Measurements from ENCODE around the gene RB1.

Gene RB1

GRCh38 chr13:48318821-48319511 lies 15.4 kb downstream of the RB1 start:
- no peak for TF ChIP-seq POLR2AphosphoS5 (IDR thresholded peaks at IDR 0.05; ENCODE audit: low read depth, low read length)
- TF ChIP-seq TAF1 (IDR thresholded peaks at IDR 0.05; ENCODE audit: borderline replicate concordance, insufficient read depth, low read length) = no peak
- TF ChIP-seq FOXP2 (optimal IDR thresholded peaks at IDR 0.05; ENCODE audit: borderline replicate concordance, extremely low read depth, extremely low read length, insufficient read depth) = no peak
- TF ChIP-seq REST (IDR thresholded peaks at IDR 0.05; ENCODE audit: insufficient read depth in 1 of 2, low read depth in 2 of 2, low read length in 2 of 2) = no peak
- TF ChIP-seq SIN3A (IDR thresholded peaks at IDR 0.05; ENCODE audit: borderline replicate concordance, insufficient read depth, low read length) = no peak

DNA sequence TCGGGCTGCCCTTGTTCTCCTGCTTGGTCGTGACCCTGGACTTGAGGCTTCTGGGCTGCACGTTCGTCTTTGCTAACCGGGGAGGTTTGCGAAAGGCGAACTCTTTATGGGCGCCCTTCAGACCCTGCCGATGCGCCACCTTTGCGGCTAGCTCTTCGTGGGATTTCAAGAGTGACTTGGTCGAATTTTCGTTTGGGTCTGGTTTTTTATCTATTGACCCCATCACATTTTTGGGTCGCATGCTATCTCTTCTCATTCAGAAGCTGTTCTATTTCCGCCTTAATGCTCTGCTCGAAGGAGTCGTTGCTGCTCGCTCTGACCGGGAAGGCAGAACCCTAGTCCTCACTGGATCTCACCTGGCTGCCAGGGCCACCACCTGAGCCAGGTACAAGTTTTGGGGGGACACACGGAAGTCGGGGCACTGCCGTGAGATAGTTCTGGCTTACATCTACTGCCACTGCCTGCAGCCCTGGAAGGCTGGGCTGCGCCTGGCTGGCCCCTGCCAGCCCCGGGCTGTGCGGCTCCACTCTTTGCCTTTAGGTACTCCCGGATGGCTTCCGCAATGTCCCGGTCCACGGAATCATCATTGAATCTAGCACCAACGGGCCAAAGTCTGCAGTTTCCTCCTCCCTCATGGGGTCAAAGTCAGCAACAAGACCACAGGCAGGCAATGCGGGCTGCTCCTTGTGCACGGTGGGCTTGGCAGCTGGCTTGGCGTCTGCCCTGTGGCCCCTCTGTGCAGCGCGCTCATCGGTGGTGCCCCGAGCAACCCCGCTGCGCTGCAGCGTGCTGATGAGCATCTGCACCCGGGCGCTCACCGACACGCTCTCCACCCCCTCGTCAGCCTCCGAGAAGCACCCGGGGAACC lies 16.2 kb downstream of the RB1 start:
- TF ChIP-seq FOXP2 (optimal IDR thresholded peaks at IDR 0.05; ENCODE audit: borderline replicate concordance, extremely low read depth, extremely low read length, insufficient read depth) = no peak
- no peak for TF ChIP-seq REST (IDR thresholded peaks at IDR 0.05; ENCODE audit: insufficient read depth in 1 of 2, low read depth in 2 of 2, low read length in 2 of 2)
- no peak for TF ChIP-seq TAF1 (IDR thresholded peaks at IDR 0.05; ENCODE audit: borderline replicate concordance, insufficient read depth, low read length)
- TF ChIP-seq POLR2AphosphoS5 (IDR thresholded peaks at IDR 0.05; ENCODE audit: low read depth, low read length) = no peak
- no peak for TF ChIP-seq SIN3A (IDR thresholded peaks at IDR 0.05; ENCODE audit: borderline replicate concordance, insufficient read depth, low read length)

- TF ChIP-seq REST (IDR thresholded peaks at IDR 0.05; ENCODE audit: insufficient read depth in 1 of 2, low read depth in 2 of 2, low read length in 2 of 2) = no peak
- no peak for TF ChIP-seq POLR2AphosphoS5 (IDR thresholded peaks at IDR 0.05; ENCODE audit: low read depth, low read length)
- TF ChIP-seq SIN3A (IDR thresholded peaks at IDR 0.05; ENCODE audit: borderline replicate concordance, insufficient read depth, low read length) = no peak
- no peak for TF ChIP-seq TAF1 (IDR thresholded peaks at IDR 0.05; ENCODE audit: borderline replicate concordance, insufficient read depth, low read length)
These were observed 16.8 kb downstream of the RB1 start for GRCh38 chr13:48320399-48320790.

- TF ChIP-seq TAF1 (IDR thresholded peaks at IDR 0.05; ENCODE audit: borderline replicate concordance, insufficient read depth, low read length) = no peak
- no peak for TF ChIP-seq SIN3A (IDR thresholded peaks at IDR 0.05; ENCODE audit: borderline replicate concordance, insufficient read depth, low read length)
- TF ChIP-seq REST (IDR thresholded peaks at IDR 0.05; ENCODE audit: insufficient read depth in 1 of 2, low read depth in 2 of 2, low read length in 2 of 2) = no peak
- TF ChIP-seq FOXP2 (optimal IDR thresholded peaks at IDR 0.05; ENCODE audit: borderline replicate concordance, extremely low read depth, extremely low read length, insufficient read depth) = no peak
- TF ChIP-seq POLR2AphosphoS5 (IDR thresholded peaks at IDR 0.05; ENCODE audit: low read depth, low read length) = no peak
These were observed 17.4 kb downstream of the RB1 start for GRCh38 chr13:48320891-48321510.

Measured in PFSK-1 (cell line).